Fibroblast of mammary gland (primary cell): ENCODE results near the gene KIF22.
"Not testable (repeated sequence)": the region's sequence is repeated elsewhere in the genome, so short reads cannot be mapped to it uniquely, and the experiment has no call there.

Source experiments
- DNase-seq: peaks from one replicate; pipeline ENCODE4 v3.0.0-alpha.2; 2010; ENCODE audit warnings: low read depth
- H3K4me3 ChIP-seq: 2 replicates; pipeline ENCODE4 v1.5.1; 2011; ENCODE audit warnings: low read depth, mild to moderate bottlenecking, low read length, moderate library complexity; ENCODE audit not compliant: control insufficient read depth
- CTCF ChIP-seq: conservative IDR thresholded peaks from 2 replicates; pipeline ENCODE4 v1.5.1; 2011; ENCODE audit warnings: low read depth, low read length, inconsistent platforms; ENCODE audit not compliant: control insufficient read depth, insufficient read depth

KIF22 gene

DNA sequence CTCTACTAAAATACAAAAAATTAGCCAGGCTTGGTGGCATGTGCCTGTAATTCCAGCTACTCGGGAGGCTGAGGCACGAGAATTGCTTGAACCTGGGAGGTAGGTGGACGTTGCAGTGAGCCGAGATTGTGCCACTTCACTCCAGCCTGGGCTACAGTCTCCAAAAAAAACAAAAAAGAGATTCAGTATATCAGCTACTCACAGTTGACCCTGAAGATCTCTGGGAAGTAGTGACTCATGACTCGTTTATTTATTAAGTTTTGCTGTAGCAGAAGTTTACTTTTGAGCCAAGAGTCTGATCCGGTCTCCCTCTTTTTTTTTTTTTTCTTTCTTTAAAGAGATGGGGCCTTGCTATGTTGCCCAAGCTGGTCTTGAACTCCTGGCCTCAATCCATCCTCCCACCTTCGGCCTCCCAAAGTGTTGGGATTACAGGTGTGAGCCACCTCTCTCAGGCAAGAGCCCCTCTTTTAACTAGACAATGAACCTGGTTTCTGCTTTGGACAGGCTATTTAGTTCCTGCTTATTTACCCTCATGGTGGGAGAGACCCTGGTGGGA is 34.1 kb downstream of the KIF22 start:
- DNase-seq = peak; percentile 89
- H3K4me3 ChIP-seq = peak overlapping the region; percentile 3
- TF ChIP-seq CTCF = no peak

DNA sequence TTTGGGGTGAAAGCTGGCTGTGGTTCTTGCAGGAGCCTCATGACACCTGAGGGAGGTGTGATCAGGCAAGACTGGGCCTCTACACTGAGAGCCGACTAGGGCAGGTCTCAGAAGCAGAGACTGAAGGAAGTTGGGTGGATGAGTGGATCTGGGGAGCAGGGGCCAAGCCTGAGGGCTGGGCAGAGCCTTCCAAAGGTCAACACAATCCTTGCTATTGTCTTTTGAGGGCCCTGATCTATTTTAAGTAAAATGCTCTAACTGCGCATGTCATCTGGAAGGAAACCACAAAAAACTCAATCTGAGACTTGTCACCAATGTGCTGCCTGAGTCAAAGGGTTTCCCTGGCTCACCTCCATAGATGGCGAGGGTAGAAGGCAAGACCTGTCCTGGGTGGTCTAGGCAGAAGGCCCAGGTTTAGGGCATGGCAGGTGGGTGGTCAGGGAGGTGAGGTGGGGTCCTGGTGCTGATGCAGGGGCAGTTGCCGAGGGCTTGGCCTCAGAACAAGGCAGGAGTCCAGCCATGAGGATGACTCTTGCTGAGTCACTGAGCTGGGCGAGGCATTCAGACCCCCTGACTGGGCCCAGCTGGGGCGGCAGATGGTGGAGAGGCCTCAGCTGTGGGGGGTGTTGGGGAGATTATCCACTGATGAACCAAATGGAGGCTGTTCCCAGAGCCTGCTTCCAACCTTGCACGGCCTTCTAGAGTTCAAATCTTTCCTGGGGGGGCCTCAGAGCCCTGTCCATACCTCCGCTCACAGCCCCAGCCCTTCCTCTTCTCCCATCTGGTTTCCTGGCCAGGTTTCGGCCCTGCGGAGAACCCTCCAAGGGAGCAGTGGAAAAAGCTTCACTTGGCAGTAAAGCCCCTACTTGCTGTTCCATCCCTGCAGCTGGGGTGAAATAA is 34.8 kb downstream of the KIF22 start:
- peak; percentile 93 for DNase-seq
- TF ChIP-seq CTCF = no peak
- H3K4me3 ChIP-seq = peak overlapping the region; percentile 28

DNA sequence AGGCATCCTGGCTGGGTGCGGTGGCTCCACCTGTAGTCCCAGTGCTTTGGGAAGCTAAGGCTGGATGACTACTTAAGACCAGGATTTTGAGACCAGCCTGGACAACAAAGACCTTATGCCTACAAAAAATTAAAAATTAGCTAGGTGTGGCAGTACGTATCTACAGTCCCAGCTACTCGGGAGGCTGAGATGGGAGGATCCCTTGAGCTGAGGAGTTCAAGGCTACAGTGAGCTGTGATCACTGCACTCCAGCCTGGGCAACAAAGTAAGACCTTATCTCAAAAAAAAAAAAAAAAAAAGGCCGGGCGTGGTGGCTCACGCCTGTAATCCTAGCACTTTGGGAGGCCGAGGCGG is 35.8 kb downstream of the KIF22 start:
- no peak overlapping the region for H3K4me3 ChIP-seq
- no peak for TF ChIP-seq CTCF
- no peak for DNase-seq

DNA sequence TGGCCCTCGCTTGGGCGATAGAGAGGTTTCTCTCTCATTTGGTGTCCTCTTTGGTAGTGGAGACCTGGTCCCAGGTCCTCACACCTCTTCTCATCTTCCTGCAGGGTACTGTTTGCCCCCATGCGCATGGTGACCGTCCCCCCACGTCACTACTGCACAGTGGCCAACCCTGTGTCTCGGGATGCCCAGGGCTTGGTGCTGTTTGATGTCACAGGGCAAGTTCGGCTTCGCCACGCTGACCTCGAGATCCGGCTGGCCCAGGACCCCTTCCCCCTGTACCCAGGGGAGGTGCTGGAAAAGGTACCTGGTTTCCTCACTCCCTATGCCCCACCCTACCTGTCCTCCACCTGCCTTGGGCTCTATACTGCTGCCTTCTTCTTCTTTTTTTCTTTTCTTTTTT is 40.2 kb downstream of the KIF22 start:
- no peak for DNase-seq
- no peak overlapping the region for H3K4me3 ChIP-seq
- TF ChIP-seq CTCF = no peak

DNA sequence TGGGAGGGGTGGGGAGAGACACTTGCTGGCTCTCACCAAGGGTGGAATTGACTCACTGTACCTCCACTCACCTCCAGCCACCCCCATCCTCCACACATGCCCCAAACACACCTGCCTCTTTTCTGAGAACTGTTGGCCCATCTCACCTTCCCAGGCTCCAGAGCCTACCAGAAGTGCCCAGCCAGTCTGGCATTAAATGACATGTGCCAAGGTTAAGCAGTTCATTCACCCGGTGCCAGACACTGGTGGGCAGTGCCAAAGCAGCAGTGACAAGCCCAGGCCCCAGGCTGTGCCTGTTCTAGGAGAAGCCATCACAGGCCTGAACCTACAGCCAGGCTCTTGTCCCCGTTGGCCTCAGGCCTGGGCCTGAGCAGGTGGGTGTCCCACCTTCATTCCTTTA is 40.9 kb downstream of the KIF22 start:
- no peak overlapping the region for H3K4me3 ChIP-seq
- no peak for TF ChIP-seq CTCF
- DNase-seq = no peak

DNA sequence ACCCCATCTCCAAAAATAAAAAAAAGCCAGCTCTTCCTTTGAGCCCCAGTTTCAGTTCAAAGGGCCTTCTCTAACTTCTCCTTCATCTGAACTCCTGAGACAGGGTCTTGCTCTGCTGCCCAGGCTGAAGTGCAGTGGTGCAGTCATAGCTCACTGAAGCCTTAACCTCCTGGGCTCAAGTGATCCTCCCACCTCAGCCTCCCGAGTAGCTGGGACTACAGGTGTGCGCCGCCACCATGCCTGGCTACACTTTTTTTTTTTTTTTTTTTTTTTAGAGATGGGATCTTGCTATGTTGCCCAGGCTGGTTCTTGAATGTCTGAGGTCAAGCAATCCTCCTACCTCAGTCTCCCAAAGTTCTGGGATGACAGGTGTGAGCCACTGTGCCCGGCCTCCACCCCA is 42.7 kb downstream of the KIF22 start:
- not testable (repeated sequence) for DNase-seq

GRCh38 chr16:29834079-29834478 is 43.5 kb downstream of the KIF22 start:
- no peak for DNase-seq
- H3K4me3 ChIP-seq = no peak overlapping the region
- TF ChIP-seq CTCF = no peak

More for the DNA sequence above, 42.7 kb downstream of the KIF22 start:
- not testable (repeated sequence) for H3K4me3 ChIP-seq
